HG02938 (cell line): ENCODE results near the gene SYNPR.

ENCODE experiments used
- ATAC-seq: cut with Tn5 transposase; IDR thresholded peaks from one replicate; pipeline ENCODE4 v1.9.1; 2021; ENCODE audit warnings: mild to moderate bottlenecking, moderate library complexity; ENCODE audit not compliant: unreplicated experiment

The SYNPR gene

DNA sequence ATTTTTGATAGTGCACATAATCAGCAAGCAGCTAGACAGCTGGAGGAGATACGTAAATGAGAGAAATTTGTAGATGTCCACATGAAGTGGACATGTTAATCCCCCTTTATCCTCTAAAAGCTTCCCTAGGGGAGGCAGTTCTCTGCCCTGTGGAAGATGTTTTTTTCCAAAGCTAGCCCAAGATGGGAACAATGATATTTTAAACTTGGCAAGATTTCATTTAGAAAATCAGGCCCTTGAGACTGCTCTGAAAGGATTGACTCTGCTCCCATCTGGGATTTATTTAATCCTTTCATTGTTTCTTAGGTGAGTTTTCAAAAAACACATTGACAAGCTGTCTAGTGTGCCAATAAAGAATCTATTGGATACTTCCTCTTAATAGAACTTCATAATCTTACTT, 92.0 kb downstream of the SYNPR start:
- no peak for ATAC-seq

DNA sequence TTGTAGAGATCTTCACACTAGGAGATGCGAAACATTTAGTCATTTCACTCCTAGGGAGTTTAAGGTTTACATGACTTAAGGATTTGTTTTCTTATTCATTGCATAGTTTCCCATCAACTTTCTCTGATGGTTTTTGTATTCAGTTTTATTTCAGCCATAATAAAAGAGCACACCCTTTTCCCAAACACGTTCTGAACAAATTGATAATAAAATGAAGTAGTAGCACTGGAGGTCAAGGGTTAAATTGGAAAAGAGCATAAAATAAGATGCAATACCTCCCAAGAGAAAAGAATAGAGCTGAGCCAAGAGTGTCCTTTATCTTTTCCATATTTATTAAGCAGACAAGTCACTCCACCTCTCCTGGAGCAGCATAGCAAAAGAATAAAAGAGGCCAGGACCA, 104.9 kb downstream of the SYNPR start:
- no peak for ATAC-seq

DNA sequence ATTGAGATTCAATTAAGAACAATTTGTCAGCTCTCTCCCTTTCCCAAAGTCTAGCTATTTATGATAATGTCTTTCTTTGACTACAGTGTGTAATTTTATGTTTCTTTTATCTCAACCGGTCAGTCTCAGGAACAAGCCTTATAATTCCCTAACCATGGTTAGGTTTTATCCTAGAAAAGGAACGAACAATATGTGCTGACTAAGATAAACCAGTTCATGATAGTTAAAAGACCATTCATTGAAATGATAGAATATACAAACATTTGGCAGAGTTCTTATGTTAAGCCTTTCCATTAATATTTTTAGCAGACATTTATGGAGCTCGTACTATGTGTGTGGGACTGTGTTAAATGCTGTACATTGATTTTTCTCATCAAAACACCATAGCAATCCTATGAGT, 106.3 kb downstream of the SYNPR start:
- ATAC-seq, result no peak

DNA sequence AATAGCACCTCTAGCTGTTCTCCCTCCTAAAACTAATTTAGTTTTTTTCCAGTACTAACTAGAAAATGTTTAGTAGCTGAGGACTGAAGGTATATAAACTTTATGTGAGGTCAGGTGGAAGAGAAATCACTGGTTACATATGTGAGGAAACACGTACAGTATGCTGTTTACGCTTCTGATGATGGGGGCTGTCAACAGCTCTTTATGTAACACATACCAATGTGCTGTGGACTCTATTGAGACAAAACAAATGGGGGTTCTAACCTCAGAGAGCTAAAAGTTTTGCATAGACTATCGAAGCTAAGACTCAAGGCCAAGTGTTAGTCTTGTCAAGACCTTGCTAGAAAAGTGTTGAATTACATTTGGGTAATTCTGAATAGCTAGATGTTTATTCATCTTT, 107.5 kb downstream of the SYNPR start:
- ATAC-seq, result no peak

DNA sequence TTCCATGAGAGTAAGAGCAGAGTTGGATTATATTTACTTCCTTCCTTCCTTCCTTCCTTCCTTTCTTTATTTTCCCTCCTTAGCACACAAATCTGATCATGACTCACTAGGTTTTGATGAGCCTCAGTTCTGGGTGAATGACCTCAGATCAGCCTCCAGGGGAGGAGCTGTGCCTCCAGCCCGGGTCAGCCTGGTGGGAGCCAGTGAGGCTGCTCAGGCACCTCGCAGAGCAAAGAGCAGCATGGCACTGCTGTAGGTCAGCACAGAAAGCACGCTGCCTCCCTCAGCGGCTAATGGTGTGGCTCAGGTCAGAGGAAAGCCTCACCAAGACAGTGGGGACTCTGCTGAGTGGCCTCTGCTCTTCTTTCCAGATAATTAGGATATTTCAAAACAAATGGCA, 108.5 kb downstream of the SYNPR start:
- no peak for ATAC-seq

DNA sequence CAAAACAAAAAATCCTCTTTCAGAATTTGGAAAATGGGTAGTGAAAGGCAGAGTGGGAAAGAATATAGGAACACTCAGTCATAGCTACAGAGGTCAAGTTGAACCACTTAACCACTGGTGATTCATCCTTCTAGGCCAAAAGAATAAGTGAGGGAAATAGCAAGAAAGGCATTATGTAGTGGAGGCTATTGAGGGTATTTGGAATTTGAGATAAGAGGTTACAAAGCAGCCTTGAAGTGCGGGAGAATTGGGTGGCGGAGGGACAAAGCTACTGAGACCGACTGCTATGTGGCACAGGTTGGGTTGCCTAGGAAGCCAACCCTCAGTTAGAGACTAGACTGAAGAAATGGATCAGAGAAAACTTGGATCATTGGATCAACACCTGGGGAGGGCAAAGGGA, 109.5 kb downstream of the SYNPR start:
- no peak for ATAC-seq

DNA sequence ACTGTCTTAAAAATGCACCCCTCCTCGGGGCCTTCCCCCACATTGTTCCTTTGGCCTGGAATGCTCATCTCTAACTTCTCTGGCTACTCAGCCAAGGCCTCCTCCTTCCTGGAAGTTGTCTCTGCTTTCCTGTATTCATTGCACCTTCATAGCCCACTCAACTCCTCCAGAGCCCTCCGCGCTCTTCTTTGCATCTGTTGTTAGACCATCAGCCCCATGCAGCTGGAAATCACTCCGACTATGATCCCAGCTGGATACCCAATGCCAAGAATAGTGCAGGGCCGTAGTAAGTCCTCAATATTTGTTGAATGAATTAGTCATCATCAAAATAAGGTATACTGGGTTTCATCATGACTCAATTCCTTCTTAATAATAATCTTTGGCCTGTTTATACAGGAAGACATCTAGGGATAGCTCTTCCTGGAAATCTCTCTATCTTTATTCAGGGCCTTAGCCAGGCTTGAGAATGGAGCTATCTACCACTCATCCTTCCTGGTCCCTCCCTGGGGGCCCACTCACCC, 112.7 kb downstream of the SYNPR start:
- no peak for ATAC-seq

DNA sequence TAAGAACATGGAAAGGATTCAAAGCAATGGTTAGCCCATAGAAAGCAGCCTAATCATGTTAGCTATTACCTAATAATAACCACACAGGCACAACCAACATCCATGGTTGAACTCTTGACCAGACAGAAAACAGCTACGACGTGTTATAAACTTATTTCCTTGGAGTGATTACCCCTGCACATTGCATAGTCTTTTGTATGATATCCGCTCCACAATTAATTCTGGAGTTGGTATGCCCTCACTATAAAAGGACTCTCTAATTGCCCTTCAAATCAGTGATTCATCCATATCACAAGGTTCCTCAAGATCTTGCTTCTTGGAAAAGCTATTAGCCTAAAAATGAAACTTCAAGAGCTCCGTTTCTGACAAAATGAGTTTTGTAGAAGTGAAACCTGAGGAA, 117.9 kb downstream of the SYNPR start:
- no peak for ATAC-seq

DNA sequence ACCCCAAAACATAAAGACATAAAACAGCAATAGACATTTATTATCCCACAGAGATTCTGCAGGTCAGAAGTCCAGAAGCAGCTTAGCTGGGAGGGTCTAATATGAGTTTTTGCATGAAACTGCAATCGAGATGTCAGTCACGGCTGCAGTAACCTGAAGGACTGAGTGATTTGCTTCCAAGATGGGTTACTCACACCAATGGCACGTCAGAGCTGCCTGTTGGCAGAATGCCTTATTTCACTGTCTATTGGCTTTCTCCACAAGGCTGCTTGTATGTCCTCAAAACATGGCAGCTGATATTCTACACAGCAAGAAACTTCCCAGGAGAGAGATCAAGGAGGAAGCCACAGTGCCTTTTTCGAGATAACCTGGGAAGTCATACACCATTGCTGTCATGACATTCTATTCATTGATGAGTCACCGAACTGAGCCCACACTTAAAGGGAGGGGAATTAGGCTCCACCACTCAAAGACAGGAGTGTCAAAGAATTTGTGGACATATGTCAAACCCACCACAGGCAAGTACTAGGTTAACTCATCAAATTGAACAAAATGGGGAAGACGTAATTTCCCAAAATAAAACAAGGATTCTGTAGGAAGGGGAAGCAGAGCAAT, 122.2 kb downstream of the SYNPR start:
- ATAC-seq, result no peak

DNA sequence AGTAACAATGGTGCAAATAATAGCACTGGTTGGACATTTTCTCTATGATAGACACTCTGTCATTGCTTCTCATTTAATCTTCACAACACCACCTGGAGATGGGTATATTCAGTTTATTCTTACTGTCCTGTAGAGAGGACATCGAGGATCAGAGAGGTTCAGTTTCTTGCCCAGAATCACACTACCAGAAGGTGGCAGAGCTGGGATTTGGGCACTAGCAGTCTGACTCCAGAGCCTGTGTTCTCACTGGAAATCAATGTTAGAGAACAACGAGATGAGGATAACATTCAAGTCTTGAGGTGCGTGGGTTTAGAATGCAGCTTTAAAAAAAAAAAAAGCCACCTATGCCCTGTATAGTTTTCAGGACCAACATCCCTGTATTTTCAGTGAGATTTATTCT, 127.8 kb downstream of the SYNPR start:
- no peak for ATAC-seq

DNA sequence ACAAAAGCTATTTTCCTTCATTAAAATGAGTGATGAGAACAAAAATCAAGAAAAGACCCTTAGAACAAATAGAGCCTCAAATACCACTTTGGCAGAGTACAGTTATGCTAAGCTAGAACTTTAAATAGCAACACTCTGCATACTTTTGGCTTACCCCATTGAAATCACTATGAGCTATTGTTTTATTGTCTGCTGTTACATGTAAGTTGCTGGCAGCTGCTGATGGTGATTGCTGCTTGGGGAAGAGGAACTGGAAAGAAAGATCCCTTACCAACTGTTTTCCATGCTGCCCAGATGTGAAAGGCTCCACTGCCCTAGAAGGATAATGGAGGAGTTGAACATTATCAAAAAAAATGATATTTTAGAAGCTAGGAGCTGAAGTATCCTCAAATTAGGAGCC, 135.4 kb downstream of the SYNPR start:
- ATAC-seq, result no peak

DNA sequence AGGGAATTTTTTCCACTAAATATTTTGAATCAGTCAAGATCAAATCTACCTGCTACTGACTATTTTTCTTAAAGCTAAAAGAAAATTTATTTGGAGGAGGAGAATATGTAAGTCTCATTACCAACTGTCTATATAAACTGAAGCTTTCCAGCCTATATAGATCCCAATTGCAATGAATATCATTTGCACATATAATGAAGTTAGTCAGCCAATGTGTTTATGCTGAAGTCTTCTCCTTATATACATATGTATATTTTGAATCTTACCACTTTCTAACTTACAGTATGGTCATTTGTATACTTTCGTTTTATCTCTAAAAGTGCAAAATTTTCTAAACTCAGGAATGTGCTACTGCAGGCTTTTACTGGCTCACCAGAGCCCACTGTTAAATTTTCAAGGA, 136.5 kb downstream of the SYNPR start:
- ATAC-seq, result no peak

DNA sequence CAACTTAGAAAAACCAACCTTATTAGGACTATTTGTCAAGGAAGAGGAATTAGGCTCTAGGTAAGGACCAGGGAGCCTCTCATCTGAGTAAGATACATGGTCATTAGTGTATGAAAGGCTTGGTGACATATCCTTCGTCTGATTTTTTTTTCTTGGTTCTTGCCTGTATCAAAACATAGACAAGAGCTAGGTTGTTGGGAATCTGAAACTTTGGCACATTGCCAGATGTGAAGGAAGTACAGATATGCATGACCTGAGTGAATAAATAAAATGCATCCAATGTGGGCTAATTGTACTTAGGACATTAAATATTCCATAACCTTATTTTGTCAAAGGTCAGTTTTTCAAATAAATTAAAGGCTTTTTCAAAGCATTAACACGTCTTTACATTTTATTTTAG, 151.8 kb downstream of the SYNPR start:
- no peak for ATAC-seq

DNA sequence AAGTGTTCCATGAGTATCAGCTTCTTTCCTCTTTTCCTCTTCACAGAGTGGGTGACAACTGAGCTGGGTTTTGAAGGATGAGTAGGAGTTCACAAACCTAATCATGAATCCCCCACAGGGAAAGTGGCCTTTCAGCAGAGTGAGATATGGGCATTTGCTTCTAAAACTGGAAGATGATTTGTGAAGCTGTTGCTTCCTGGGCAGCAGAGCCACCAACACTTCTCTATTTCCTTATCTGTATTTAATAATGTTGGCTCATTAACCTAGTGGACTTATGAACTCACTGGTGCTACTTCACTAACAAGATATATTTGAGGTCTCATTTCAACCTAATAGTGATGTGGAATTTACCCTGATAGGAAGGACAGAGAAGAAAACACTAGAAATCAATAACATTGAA, 152.8 kb downstream of the SYNPR start:
- ATAC-seq, result no peak

DNA sequence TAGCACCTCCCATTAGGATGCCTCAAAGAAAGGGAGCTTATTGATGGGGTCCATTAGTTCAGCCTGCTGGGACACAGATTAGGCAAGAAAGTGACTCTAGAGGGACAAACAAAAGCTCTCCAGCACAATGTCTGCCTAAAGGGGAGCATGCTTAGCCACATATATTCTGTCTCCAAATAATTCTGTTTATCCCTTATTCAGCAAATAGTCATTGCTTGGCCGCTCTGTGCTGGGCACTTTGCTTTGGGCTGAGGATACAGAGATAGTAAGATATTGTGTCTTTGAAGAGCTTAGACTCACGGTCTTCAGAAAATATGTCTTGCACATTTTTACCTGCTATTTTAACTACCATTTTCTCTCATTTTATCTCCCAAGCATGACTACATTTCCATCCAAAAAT, 159.8 kb downstream of the SYNPR start:
- no peak for ATAC-seq

DNA sequence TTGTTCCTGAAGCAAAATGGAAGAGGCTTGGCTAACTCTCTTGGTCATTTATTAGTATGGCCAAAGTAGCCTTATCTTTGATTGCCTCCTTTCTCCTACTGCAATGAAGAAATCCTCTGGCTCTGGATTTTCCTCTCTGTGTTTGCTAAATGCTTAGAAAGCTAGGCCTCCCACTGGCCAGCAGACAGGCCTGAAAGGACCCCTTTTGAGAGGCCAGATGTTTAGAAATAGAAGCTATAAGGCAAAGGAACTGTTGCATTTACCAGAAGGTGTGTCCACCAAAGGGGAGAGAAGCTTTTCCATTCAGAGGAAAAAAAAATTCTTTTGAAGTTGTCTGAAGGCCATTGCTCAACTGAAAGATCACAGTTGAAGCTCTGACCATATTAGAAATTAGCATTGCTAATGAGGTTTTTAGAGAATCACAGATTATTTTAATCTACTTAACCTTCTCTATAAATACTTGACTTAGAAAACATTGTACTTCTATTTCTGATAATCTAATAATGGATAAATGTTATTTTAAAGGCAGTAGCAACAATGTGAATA, 160.8 kb downstream of the SYNPR start:
- ATAC-seq, result no peak

DNA sequence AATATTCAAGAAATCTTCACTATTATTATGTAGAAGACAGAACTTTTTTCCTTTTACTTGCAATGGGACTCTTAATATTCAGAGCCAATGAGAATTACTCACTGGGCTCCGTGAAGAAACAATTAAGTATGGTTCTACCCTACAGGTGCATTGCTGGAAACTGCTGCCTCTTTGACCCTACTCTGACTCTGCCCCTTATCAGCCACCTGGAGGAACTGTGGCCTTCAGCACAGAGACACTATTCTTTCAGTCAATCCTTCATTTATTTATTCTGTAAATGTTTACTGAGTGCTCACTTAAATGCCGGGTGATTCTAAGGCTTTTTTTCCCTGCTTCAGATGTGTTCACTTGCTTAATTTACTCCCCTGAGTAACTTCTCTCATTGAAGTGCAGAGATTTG, 163.2 kb downstream of the SYNPR start:
- ATAC-seq, result no peak

DNA sequence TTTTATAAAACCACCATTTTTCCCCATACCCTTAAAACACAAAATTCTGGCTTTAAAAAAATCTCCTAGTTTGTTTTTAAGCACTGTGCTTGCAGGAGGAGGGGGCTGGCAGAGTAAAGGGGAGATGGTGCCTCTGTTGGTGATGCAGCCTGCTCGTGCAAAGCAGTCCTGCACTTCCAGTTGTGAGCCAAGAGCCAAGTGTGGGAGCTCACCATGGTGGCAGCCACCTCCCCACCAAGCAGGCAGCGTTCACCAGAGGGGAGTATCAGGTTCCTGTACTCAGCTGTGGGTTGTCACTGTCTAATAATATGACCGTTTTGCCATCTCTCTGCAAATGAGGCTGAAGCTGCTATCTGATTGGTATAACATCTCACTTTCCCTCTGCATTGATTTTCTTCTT, 164.8 kb downstream of the SYNPR start:
- no peak for ATAC-seq

DNA sequence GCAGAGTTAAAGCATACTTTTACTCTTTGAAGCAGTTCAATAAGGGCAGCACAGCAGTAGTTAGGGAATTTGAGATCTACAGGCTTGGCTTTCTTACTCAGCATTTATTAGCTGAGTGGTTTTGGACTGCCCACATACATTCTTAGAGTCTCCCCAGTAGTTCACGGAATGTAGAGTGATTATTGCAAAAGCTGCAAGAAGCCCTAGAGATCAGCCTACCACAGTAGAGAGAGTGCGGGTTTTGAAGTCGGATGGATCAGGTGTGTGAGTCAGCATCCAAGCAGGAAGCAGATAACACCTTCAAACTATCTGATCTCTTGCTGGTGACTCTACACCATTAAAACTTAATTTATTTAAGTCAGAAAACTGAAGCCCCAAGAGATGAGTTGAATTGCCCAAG, 171.9 kb downstream of the SYNPR start:
- ATAC-seq, result no peak

DNA sequence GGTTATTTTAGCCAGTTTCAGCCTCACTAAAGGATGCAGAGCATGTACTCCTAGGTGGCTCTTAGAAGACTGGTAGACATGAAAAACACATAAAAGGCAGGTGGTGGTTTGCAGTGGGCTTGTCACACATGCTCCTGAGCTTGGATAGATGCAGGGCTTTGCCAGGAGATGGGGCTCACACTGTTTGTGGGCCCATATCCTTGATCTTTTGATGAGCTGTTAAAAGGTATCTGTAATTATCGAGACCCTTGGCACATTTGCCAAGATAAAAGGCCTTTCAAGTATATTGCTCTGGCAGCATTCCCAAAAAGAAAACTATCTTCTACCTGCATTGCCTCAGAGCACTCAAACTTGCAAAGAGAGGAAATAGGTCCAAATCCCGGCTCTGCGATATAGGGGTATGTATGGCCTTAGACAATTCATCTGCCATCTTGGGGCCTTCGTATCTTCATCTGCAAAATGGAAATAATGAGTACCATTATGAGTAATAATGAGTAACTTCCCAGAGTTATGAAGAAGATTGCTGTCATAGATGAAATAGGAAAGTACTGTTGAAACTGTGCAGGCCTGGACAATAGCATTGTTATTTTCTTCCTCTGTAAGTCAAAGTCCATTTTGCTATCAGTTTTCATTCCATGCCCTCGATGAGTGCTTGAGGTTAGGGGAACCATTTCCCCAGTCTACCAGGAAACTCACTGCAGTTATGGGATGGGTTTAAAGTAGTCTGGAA, 172.7 kb downstream of the SYNPR start:
- no peak for ATAC-seq

DNA sequence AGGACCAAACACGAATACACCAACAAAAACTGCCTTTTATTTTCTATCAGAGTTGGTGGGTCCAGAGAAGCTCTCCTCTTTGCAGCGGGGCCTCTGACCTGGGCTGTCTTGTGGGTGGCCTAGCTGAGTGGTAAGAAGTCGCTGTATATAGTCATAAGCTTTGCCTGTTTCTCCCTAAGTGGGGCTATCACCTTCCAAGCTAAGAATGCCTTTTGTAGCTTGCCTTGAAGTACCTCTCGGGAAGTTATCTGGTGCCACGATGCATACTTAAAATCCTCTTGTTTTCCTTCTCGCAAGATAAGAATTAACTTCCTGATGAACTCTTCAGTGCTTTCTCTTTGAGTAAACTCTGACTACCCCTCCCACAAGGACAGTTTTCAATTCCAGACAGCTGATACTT, 178.8 kb downstream of the SYNPR start:
- no peak for ATAC-seq

DNA sequence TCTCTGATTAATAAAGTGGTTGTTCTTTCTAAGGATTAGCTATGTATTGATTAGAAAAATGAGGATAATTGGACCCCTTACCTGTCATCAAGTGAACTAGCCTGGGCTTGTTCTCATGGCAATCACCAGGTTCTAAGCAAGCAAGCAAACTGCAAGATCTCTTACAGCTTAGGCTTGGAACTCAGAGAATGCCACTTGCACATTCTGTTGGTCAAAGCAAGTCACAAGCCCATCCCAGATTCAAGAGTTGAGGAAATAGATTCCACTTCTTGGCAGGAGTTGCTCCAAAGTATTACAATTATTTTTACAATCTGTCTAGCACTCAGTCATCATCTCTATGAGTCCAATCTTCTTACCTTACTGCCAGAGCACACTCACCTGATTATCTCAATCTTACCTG, 180.3 kb downstream of the SYNPR start:
- no peak for ATAC-seq

DNA sequence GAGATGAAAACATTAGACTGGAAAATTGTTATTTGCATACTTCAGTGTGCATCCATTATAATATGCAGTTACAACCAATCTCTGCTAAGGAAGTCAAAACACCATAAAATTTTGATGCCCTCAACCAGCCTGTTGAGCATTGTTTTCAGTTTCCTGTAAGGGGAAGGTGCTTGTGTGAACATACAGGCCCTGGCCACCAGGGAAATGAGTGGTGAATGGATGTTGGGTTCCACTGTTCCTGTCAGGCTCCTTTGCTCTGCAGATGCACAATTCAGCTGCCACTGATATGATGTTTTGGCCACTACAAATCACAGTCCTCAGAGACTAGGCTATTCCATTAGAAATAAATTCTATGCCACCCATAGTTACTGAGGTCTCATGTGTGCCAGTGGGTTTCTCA, 184.6 kb downstream of the SYNPR start:
- ATAC-seq, result no peak
